Myocyte (in vitro differentiated cells): ENCODE measurements around the gene TMEM255B. TPM values are rescaled to one million over a fixed set of nuclear protein-coding genes. Genes with fewer than 3 reads are reported as not detected.

Experiments used
- DNase-seq: peaks from one replicate; pipeline ENCODE4 v3.0.0-alpha.2; 2012; ENCODE audit warnings: low read depth
- total RNA-seq: library from RNA; depleted of rRNA; stranded (reverse); fragments of >200 nt; gene quantifications from 2 replicates; pipeline ENCODE4 v1.2.3, GENCODE V29; 2014

The TMEM255B gene
- total RNA-seq, 1 donor from 2014 or later: 0.21 TPM

DNA sequence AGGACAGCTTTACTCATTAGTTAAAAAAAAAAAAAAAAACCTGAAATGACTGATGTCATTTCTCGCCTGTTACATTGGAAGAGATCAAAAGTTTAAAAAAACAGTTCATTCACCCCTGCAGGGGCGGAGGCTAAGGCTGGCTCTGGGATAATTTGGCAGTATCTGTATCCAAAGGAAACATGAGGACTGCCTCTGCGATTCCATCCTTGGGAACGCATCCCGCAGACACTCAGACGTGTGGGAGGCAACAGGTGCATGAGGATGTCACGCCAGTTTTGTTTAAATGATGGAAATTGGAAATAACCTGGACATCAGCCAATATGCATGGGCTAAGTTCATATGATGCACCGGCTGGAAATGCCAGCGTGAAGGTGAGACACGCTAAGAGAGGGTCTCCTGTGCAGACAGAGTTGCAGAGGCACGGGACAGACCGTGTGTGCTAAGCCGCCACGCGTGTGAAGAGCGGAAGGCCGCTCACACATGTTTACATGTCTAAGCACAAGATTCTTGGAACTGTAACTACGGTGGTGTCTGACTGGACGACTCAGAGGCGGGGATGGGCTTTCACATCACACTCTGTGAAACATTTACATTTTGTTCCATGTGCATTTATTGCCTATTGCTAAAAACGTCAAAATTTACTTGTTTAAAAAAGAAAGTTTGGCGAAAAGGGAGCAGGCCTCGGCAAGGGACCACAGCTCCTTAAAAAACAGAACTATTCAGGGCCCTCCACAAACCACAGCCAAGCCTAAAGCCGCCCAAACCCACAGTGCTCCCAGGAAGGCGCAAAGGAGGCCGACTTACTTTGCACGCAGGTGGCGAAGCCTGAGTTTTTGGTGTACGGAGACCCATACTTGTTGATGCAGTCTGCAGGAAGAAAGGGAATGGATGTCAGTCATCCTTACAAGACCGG, 87.0 kb downstream of the TMEM255B start:
- no peak for DNase-seq

GRCh38 chr13:113846636-113847318, 87.8 kb downstream of the TMEM255B start:
- no peak for DNase-seq

DNA sequence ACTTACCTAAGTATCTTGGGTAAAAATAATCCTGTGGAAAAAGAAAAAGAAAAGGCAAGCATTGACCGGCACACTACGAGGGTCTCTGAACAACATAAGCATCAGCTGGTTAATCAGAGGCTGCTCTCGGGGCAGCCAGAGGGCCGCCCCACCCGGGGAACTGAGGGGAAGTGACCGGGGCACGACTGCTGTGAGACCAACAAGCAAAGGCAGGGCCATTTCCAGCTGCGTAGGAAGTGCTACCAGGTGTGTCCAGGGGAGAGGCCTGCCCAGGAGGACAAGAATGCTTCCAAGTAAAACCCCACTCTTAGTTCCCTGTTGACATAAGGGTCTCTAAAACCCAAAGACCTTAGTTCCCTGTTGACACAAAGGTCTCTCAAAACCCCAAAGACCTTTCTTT, 89.0 kb downstream of the TMEM255B start:
- no peak for DNase-seq

GRCh38 chr13:113848431-113849260, 89.6 kb downstream of the TMEM255B start:
- DNase-seq: no peak

DNA sequence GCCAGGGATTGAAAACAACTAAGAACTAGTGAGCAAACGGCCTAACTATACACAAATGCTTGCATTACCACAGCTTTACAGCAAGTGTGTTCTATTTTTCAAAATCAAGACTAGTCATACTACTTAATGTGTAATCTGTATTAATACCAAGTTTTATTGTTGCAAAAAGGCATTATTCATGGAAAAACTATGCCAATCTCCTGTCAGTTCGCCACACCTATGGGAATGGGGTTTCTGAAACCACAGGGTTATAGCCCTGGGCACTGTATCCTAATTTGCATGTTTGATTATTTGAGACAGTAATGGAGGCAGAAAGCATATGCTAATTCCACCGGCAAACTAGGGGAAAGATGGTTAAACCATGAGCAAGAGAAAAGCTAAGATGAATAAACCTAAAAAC, 90.5 kb downstream of the TMEM255B start:
- DNase-seq: no peak

DNA sequence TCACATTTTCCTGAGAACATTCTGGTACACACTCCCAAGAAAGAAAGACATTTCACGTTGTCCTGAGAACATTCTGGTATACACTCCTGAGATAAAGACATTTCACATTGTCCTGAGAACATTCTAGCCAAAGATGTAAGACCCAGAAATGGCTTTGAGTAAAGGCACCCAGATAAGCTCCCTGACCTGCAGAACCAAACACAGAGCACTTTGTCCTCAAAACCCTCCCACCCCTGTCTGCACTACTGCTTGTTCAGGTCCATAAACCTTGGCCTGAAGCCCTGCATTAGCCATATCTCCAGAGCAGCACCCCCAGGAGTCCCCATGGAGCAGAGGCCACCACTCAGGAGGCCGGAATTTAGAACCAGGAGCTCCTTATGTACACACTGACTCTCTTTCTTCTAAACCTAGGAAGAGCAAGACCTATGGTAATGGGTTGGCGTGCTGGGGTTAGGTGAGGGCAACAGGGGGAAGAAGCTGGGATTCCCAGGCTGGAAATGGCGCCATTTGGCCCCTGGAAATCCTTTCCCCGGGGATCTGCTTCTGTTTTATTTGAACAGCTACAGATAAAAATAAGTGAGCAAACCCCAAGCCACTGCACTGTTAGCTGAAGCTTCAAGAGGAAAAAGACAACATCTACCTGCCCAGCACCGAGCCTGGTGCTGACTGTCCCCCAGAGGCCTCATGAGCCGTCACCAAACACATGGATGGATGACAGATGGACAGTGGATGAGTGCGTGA, 91.1 kb downstream of the TMEM255B start:
- DNase-seq: no peak

DNA sequence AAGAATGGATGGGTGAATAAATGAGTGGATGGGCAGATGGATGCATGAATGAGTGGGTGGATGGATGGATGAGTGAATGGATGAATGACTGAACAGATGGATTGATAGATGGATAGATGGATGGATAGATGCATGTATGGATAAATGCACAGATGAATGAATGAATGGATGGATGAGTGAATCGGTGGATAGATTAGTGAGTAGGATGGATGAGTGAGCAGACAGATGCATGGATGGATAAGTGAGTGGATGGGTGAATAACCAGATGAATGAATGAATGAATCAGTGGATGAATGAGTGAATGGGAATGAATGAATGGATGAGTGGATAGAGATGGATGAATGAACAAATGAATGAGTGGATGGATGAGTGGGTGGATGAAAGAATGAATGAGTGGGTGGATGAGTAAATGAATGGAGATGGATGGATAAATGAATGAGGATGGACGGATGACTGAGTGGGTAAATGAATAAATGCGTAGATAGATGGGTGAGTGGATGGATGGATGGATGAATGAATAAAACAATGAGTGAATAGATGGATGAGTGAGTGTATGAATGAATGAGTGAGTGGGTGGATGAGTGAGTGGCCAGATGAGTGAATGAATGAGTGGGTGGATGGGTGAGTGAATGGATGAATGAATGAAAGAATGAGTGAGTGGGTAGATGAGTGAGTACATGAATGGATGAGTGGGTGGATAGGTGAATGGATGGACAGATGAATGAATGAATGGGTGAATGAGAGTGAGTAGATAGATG, 91.9 kb downstream of the TMEM255B start:
- no peak for DNase-seq

GRCh38 chr13:113851480-113851803, 92.4 kb downstream of the TMEM255B start:
- DNase-seq: no peak

DNA sequence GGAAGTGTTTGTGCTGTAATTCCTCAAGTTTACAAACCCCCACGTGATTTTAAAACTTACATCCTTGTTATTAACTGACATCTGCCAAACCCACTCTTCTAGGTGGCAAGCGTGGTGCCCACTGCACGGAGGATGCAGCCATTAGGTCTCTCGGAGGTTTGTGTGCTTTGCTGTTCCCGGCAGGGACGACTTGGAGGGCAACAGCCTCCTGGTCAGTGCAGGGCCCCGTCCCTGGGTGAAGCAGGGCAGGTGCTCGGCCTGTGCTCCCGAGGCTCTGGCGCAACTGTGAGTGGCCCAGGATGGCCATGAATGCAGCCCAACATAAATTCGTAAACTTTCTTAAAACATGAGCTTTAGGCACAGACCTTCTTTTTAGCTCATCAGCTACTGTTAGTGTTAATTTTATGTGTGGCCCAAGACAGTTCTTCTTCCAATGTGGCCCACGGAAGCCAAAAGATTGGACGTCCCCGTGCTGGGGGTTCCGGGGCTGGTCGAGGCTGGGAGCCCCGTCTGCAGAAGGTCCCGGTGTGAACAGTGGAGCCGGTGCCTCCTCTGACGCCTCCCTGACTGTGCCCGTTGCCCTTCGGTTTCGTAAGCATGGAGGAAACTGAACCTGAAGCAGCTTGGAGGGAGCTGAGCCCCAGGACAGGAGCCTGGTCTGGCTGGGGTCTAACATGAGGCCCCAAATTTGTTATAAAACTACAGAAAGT, 93.0 kb downstream of the TMEM255B start:
- no peak for DNase-seq

DNA sequence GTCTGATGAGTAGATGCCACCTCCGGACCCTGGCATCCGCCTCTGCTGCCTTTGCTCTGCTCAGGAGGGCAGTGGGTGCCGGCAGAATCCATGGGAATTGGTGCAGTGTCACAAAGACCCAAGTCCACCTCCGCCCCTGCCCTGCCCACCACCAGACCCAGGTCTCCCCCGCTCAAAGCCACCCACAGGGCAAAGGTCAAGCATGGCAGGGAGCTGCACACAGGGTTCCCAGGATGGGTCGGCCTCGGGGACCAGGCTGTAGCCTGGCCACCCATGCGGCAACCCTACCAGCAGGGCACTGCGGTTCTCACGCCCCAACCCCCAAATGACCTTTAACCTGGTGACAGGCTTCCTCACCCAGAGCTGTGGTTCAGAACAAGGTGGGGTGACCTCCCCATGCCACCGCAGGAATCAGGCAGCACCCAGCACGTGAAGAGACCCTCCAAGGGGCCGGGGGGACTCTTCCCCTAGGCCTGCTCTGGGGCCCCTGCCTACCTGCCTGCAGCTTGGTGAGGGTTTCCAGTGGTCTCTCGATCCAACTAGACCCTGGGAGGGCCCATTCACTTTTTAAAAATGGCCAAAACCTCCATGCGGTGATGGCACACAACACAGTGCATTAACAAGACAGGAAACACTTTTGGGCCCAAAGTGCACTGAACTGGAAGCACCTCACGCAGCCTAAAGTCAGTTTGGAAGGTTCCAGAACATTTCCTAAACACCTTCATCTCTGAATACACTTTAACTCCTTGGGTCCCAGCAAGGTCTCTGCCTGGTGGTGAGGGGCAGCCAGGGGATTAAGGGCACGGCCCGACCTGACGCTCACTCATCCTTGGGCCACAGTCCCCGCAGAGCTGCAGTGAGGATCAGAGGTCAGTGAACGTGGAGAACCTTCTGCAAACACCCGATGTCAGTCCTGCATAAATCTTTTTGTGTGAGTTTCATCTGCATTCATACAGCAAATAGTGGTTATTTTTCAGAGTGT, 93.8 kb downstream of the TMEM255B start:
- DNase-seq: no peak

- DNase-seq: no peak
Observed at GRCh38 chr13:113853518-113854237, 94.7 kb downstream of the TMEM255B start.

DNA sequence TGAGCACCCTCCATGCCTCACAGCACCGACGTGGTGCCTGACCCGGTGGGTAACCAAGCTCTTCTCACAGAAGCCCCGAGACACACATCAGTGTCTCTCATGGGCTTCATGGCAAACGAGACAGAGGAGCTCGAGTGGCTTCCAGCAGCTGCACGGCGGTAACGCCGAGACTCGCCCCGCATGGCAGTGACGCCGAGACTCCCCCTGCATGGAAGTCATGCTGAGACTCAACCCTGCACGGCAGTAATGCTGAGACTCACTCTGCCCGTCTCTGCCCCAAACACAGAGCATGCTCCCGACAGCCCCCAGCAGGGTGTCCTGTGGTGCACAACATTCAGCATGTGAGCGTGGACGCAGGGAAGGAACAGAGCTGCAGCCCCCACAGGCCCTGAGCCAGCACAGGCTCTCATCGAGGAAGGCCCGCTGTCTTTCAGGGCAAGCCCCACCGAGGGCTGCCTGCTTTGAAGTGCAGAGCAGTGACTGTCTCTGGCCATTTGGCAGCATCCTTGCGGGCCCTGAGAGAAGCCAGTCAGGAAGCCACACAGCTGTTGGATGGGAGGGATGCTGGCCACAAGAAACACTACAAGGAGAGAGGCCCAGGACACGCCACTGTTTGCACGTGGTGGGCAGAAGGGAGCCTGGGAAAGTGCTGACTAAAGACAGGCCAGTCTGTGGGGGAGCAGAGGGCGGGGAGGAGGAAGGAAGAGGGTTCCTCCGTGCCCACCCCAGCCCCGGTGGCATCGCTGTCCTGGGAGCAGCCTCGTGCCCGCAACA, 95.4 kb downstream of the TMEM255B start:
- peak; percentile 98 for DNase-seq

DNA sequence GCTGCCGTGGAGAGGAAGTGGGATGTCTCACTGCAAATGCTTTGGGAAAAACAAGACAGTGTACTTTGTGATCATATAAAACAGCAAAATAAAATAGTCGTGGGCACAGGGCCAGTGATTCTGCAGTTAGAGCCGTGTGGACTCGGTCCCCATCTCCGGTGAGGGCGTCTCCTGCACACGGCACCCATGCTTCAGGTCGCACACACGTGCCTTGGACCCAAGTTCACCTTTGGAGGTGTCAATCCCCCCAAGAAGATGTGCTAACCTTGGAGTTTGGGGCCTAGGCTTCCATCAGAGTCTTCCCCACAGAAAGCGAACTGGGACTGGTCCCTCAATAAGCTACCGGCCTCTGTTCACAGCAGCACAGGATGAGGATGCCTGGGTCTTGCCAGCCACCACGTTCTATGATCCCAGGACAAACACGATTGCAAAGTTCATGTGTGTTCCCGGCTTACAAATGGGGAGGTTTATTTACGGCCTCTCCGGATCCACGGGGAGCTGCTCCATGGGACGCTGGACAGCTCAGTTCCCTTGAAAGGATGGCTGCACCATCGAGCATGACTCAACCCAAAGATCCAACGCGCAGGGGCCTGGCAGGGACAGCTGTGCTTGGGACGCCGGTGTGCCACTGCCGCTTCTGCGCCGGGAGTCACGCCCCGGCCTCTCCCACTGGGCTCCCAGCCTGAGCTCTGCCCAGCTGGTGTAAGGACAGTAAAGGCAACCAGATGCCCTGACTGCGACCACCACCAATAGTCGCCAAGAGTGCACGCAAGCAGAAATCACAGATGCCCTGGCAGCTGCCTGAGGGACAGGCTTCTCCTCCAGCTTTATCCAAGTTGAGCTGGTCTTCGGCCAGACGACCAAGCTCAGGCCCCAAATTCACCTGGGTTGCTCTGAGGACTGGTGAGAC, 96.2 kb downstream of the TMEM255B start:
- peak; percentile 97 for DNase-seq

GRCh38 chr13:113855931-113856715, 97.1 kb downstream of the TMEM255B start:
- DNase-seq: no peak

- DNase-seq: peak; percentile 92
Observed at GRCh38 chr13:113856716-113857065, 97.7 kb downstream of the TMEM255B start.
